MCF 10A (cell line): ENCODE measurements around the gene NFKB2. TPM values are rescaled to one million over a fixed set of nuclear protein-coding genes. Genes with fewer than 3 reads are reported as not detected.
A peak's percentile ranks its signal among the peaks of the same experiment; 100 is the strongest.

ENCODE experiments used
- BruUV-seq: library from RNA; stranded (reverse); fragments of 400-500 nt; replicated peaks from 2 replicates; lab custom pipeline; 2021; lab: Mats Ljungman, UMichigan
- CTCF ChIA-PET: fragments of 300-600 bp; sonication (Branson Sonifier 250); formaldehyde crosslinking; extraction: SDS; loops from one replicate; lab custom pipeline; 2021; ENCODE audit warnings: antibody characterized with exemption, inconsistent platforms; lab: Yijun Ruan, JAX
- POLR2A ChIA-PET: fragments of 300-600, 350-650 bp; sonication (Branson Sonifier 250); formaldehyde crosslinking; extraction: SDS; loops from one replicate; lab custom pipeline; 2020; ENCODE audit warnings: antibody characterized with exemption, inconsistent platforms; lab: Yijun Ruan, JAX
- DNase-seq: peaks from one replicate; pipeline ENCODE4 v3.0.0-alpha.2; 2018; ENCODE audit not compliant: unreplicated experiment
- H3K27ac Mint-ChIP-seq: one replicate; pipeline ENCODE4 v1.8.0; 2022; ENCODE audit warnings: mild to moderate bottlenecking, low read depth, mixed read lengths; ENCODE audit not compliant: unreplicated experiment
- H3K27me3 Mint-ChIP-seq: one replicate; pipeline ENCODE4 v1.8.0; 2022; ENCODE audit warnings: mixed read lengths; ENCODE audit not compliant: insufficient read depth, unreplicated experiment
- H3K36me3 Mint-ChIP-seq: one replicate; pipeline ENCODE4 v1.8.0; 2022; ENCODE audit warnings: mild to moderate bottlenecking, moderate library complexity, mixed read lengths; ENCODE audit not compliant: insufficient read depth, unreplicated experiment
- H3K4me1 Mint-ChIP-seq: one replicate; pipeline ENCODE4 v1.8.0; 2022; ENCODE audit warnings: mixed read lengths; ENCODE audit not compliant: insufficient read depth, unreplicated experiment
- H3K4me3 Mint-ChIP-seq: one replicate; pipeline ENCODE4 v1.8.0; 2022; ENCODE audit warnings: mild to moderate bottlenecking, moderate library complexity, mixed read lengths; ENCODE audit not compliant: unreplicated experiment
- H3K9me3 Mint-ChIP-seq: one replicate; pipeline ENCODE4 v1.8.0; 2022; ENCODE audit warnings: mixed read lengths; ENCODE audit not compliant: unreplicated experiment
- CTCF ChIP-seq: fragments of 200-600 bp; IDR thresholded peaks from one replicate; pipeline ENCODE4 v1.8.0; 2022; ENCODE audit warnings: antibody characterized with exemption, mild to moderate bottlenecking; ENCODE audit not compliant: unreplicated experiment
- intact Hi-C: fragments of 100-400 bp; cut with micrococcal nuclease; formaldehyde crosslinking; loops from 2 replicates; pipeline ENCODE4 v1.14.1; 2022
- total RNA-seq: library from RNA; stranded (reverse); gene quantifications from 2 replicates; pipeline ENCODE4 v1.2.3, GENCODE V29; 2022

NFKB2 gene
- total RNA-seq, 1 experiment from 2014 or later: 76.2 TPM

- no peaks in the 10 kb centered on the region for H3K9me3 Mint-ChIP-seq
- no peaks in the 10 kb centered on the region for H3K27me3 Mint-ChIP-seq
- no peak overlapping the region for H3K4me3 Mint-ChIP-seq
- no peaks in the 10 kb centered on the region for H3K4me1 Mint-ChIP-seq
- DNase-seq: no peak
- POLR2A ChIA-PET: interaction anchor here (0.8 to 2.5 kb wide), 7 partner anchors 10 to 330 kb away, joined by 3 to 14 read pairs (median 4); partner anchors contain the start of genes ARL3 and FBXL15
- BruUV-seq: no TSS peak
- intact Hi-C loops: no loop called here
- no peak for TF ChIP-seq CTCF
- H3K27ac Mint-ChIP-seq: no peak overlapping the region
- CTCF ChIA-PET: interaction anchor here (0.6 to 2.6 kb wide), 5 partner anchors 9 to 155 kb away, joined by 3 to 18 read pairs (median 5); no protein-coding TSS in a partner anchor
- H3K36me3 Mint-ChIP-seq: peaks cover 41% of the 10 kb centered on the region
These were observed 11.5 kb upstream of the NFKB2 start for GRCh38 chr10:102384053-102384452.

- POLR2A ChIA-PET: interaction anchor here (0.7 to 2.5 kb wide), 14 partner anchors 9 to 329 kb away, joined by 3 to 14 read pairs (median 4); partner anchors contain the start of genes ARL3, FBXL15, GBF1 and NFKB2
- no TSS peak for BruUV-seq
- no peaks in the 10 kb centered on the region for H3K4me1 Mint-ChIP-seq
These were observed 10.7 kb upstream of the NFKB2 start for GRCh38 chr10:102384606-102385429.

GRCh38 chr10:102389894-102390293, 5.6 kb upstream of the NFKB2 start:
- intact Hi-C loops: no loop called here
- POLR2A ChIA-PET: interaction anchor here (1.4 kb wide), 1 partner anchor 60 kb away, joined by 4 read pairs; no protein-coding TSS in a partner anchor
- Mint-ChIP-seq H3K27me3 (no peaks in the 10 kb centered on the region), H3K4me3 (no peak overlapping the region), H3K27ac (no peak overlapping the region), H3K9me3 (no peaks in the 10 kb centered on the region), H3K36me3 (peaks cover 8% of the 10 kb centered on the region), H3K4me1 (no peaks in the 10 kb centered on the region)
- CTCF ChIA-PET: interaction anchor here (0.6 to 1.8 kb wide), 5 partner anchors 10 to 220 kb away, joined by 3 to 7 read pairs (median 4); no protein-coding TSS in a partner anchor
- TF ChIP-seq CTCF: no peak
- DNase-seq: no peak
- no TSS peak for BruUV-seq

More at GRCh38 chr10:102384606-102385429, 10.7 kb upstream of the NFKB2 start:
- Mint-ChIP-seq H3K27me3 (no peaks in the 10 kb centered on the region), H3K4me3 (no peak overlapping the region), H3K27ac (no peak overlapping the region), H3K36me3 (peaks cover 34% of the 10 kb centered on the region), H3K9me3 (no peaks in the 10 kb centered on the region)
- TF ChIP-seq CTCF: no peak
- peak; percentile 40 for DNase-seq
- CTCF ChIA-PET: interaction anchor here (0.5 to 2.6 kb wide), 12 partner anchors 8 to 215 kb away, joined by 3 to 18 read pairs (median 4); partner anchors contain the start of gene FBXL15
- intact Hi-C loops: no loop called here

- CTCF ChIA-PET: interaction anchor here (0.6 to 10.5 kb wide), 7 partner anchors 8 to 219 kb away, joined by 3 to 137 read pairs (median 6); partner anchors contain the start of gene FBXL15
- no peak for DNase-seq
- peak overlapping the region; percentile 61 for H3K4me3 Mint-ChIP-seq
- H3K27me3 Mint-ChIP-seq: no peaks in the 10 kb centered on the region
- TF ChIP-seq CTCF: no peak
- H3K9me3 Mint-ChIP-seq: no peaks in the 10 kb centered on the region
- H3K4me1 Mint-ChIP-seq: no peaks in the 10 kb centered on the region
- POLR2A ChIA-PET: interaction anchor here (0.9 to 5.4 kb wide), 3 partner anchors 30 to 223 kb away, joined by 3 to 96 read pairs (median 34); partner anchors contain the start of genes C10orf95 and FBXL15
- BruUV-seq: no TSS peak
- H3K27ac Mint-ChIP-seq: no peak overlapping the region
- intact Hi-C loops: no loop called here
- H3K36me3 Mint-ChIP-seq: peaks cover 9% of the 10 kb centered on the region
These were observed 3.2 kb upstream of the NFKB2 start for GRCh38 chr10:102392306-102392705.
